Activated naive CD4-positive, alpha-beta T cell treated with anti-CD3 and anti-CD28 coated beads, Interleukin-2, amount 50 U/mL, for 24 hours (primary cell): Measurements from ENCODE around the gene RFX2.

ENCODE experiments used
- H3K27ac Mint-ChIP-seq: one replicate; pipeline ENCODE4 v1.8.0; 2021; ENCODE audit warnings: mild to moderate bottlenecking, mixed read lengths
- H3K27me3 Mint-ChIP-seq: one replicate; pipeline ENCODE4 v1.8.0; 2021; ENCODE audit warnings: mixed read lengths
- H3K36me3 Mint-ChIP-seq: one replicate; pipeline ENCODE4 v1.8.0; 2021; ENCODE audit warnings: mixed read lengths
- H3K4me1 Mint-ChIP-seq: one replicate; pipeline ENCODE4 v1.8.0; 2021; ENCODE audit warnings: mixed read lengths
- H3K4me3 Mint-ChIP-seq: one replicate; pipeline ENCODE4 v1.8.0; 2021; ENCODE audit warnings: mild to moderate bottlenecking, mixed read lengths
- H3K9me3 Mint-ChIP-seq: one replicate; pipeline ENCODE4 v1.8.0; 2021; ENCODE audit warnings: mixed read lengths

Gene RFX2

DNA sequence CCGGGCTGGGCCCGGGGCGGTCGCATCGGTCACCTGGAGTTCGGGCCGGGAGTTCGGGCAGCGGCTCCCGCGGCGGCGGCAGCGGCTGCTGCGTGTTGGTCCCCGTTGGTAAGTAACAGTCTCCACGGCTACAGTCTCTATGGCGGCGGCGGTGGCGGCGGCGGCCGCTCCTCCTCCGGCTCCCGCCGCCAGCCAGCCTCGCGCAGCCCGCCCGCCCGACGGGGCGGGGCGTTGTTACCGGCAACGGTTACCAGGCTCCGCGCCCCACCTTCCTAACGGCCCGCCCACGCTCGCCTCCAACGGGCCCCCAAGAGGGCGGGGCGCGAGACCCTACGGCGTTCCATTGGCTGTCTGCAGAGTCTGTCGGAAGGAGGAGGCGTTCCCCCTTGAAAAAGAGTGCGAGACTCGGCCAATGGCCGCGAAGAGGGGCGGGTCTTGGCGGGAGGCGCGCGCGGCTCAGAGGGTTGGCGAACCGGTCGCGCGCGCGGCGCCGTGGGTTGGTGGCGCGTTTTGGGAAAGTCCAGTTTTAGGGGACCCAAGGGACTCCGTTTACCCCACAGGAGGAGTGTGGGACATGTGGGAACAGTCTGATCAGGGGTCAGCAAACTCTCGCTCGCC lies at the start of gene RFX2:
Gene RFX2, minus strand, starts transcription at position 141 of the 618 bp plus-strand sequence. CDS start 63,004 bp downstream, outside the sequence.
- Mint-ChIP-seq H3K4me1 (peaks cover 26% of the 10 kb centered on the region), H3K4me3 (peak within 1 kb of the TSS; percentile 90), H3K27me3 (no peaks in the 10 kb centered on the region)

DNA sequence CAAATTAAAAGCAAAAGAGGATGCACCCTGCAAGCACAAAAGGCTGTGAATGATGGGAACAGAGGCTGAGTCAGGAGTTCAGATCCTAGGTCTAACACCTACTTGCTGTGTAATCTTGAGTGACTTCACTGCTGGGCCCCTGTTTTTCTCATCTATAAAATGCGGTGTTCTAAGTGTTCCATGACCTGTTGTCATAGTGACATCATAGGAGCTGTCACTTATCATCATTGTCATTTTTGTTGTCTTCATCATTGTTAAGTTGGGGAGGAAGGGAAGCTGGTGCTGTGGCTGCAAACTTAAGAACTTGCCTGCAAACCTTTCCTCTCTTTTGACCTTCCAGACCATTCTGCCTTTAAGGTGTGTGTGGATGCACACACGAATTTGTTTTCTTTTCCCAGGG lies 45.7 kb upstream of the RFX2 start:
- H3K27me3 Mint-ChIP-seq: no peaks in the 10 kb centered on the region
- H3K4me1 Mint-ChIP-seq: peaks cover 2% of the 10 kb centered on the region
- H3K36me3 Mint-ChIP-seq: peaks cover 1% of the 10 kb centered on the region
- H3K27ac Mint-ChIP-seq: no peak overlapping the region
- peaks cover 4% of the 10 kb centered on the region for H3K9me3 Mint-ChIP-seq
- no peak overlapping the region for H3K4me3 Mint-ChIP-seq

More for the DNA sequence above, at the start of gene RFX2:
- Mint-ChIP-seq H3K36me3 (no peaks in the 10 kb centered on the region), H3K27ac (peak within 1 kb of the TSS; percentile 68), H3K9me3 (no peaks in the 10 kb centered on the region)

DNA sequence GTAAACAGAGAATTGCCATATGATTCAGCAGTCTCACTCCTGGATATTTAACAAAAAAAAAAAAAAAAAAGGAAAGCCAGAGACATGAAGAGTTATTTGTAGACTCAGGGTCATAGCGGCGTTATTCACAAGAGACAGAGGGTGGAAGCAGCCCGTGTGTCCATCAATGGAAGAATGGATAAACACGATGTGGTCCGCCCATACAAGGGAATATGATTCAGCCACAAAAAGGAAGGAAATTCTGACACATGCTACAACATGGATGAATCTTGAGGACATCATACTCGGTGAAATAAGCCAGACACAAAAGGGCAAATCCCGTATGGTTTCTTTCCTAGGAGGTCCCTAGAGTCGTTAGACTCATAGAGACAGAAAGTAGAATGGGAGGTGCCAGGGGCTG lies 40.0 kb upstream of the RFX2 start:
- Mint-ChIP-seq H3K36me3 (peaks cover 1% of the 10 kb centered on the region), H3K27me3 (peaks cover 3% of the 10 kb centered on the region), H3K4me3 (no peak overlapping the region), H3K27ac (no peak overlapping the region), H3K9me3 (peaks cover 4% of the 10 kb centered on the region), H3K4me1 (no peaks in the 10 kb centered on the region)

DNA sequence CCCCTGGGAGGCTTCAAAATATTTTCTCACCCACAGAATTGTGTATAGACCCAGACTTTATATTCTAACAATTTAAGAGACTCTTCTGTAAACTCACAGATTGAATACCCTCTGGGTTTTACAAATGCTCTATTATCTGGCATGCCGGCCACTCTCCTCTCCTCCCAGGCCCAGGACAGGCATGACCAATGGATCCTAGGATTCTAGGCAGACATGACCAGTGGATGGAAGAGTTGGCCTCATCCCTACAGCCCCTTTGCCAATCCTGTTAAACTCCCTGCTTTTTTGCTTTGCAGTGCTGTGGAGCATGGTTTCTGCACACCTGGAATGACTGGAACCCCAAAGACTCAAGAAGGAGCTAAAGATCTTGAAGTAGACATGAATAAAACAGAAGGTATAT lies 30.9 kb upstream of the RFX2 start:
- Mint-ChIP-seq H3K27ac (no peak overlapping the region), H3K4me1 (no peaks in the 10 kb centered on the region), H3K9me3 (no peaks in the 10 kb centered on the region), H3K27me3 (no peaks in the 10 kb centered on the region), H3K4me3 (no peak overlapping the region), H3K36me3 (no peaks in the 10 kb centered on the region)

DNA sequence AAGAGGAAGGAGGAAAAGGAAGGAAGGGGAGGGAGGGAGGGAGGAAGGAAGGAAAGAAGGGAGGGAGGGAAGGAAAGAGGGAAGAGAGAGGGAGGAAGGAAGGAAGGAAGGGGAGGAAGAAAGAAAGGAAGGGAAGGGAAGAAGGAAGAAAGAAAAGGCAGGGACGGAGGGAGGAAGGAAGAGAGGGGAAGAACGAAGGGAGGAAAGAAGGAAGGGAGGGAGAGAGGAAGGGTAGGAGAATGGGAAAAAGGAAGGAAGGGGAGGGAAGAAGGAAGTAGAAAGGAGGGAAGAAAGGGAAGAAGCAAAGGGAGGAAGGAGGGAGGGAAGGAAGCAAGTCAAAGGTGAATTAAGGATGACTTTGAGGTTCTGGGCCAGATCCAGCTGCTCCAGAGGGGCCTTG lies 28.2 kb upstream of the RFX2 start:
- Mint-ChIP-seq H3K27me3 (no peaks in the 10 kb centered on the region), H3K9me3 (no peaks in the 10 kb centered on the region), H3K4me3 (no peak overlapping the region), H3K4me1 (no peaks in the 10 kb centered on the region), H3K27ac (no peak overlapping the region), H3K36me3 (no peaks in the 10 kb centered on the region)

DNA sequence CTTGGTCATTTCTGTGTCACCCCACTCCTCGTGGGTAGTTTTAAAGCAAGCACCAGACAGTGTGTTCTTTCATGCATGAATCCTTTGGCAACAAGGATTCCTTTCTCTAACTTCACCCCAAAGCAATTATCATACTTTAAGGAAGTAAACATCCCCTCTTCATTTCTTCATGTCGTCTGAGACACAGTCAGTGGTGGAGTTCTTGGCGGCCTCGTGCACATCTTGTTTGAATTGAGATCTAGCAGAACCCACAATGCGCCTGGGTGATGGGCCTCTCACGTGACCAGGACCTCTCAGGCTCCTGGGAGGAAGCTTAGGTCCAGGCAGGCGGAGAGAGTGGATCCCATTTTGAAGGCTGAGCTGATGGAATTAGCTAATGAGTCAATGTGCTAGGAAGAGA lies 27.8 kb upstream of the RFX2 start:
- no peaks in the 10 kb centered on the region for H3K4me1 Mint-ChIP-seq
- H3K27ac Mint-ChIP-seq: no peak overlapping the region
- H3K4me3 Mint-ChIP-seq: no peak overlapping the region
- H3K9me3 Mint-ChIP-seq: no peaks in the 10 kb centered on the region
- no peaks in the 10 kb centered on the region for H3K27me3 Mint-ChIP-seq
- H3K36me3 Mint-ChIP-seq: no peaks in the 10 kb centered on the region

DNA sequence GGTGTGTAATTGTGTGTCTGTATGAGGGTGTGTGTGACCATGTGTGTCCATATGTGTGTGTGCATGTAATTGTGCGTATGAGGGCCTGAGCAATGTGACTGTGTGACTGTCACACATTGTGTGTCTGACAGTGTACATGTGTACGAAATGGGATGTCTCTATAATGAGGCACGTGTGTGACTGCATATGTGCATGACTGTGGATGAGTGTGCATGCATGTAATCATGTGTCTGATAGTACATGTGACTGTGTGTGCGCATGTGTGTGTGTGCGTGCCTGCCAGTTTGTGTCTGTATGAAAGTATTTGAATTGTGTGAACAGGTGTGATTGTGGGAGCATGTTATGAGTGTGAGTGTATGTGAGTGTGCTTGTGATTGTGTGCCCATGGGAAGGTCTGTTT lies 22.9 kb upstream of the RFX2 start:
- Mint-ChIP-seq H3K4me3 (no peak overlapping the region), H3K4me1 (no peaks in the 10 kb centered on the region), H3K27ac (no peak overlapping the region), H3K36me3 (no peaks in the 10 kb centered on the region), H3K27me3 (no peaks in the 10 kb centered on the region), H3K9me3 (no peaks in the 10 kb centered on the region)

DNA sequence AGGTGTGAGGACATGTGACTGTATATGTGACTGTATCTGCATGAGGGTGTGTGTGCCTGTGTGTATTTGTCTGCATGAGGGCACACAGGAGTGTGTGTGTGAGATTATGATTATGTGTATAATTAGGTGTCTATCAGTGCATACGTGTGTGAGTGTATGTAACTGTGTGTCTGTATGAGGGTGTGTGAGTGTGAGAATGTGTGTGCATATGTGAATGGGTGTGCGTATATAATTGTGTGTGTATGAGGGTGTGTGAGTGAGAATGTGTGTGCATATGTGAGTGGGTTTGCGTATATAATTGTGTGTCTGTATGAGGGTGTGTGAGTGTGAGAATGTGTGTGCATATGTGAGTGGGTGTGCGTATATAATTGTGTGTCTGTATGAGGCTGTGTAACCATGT lies 22.2 kb upstream of the RFX2 start:
- H3K27ac Mint-ChIP-seq: no peak overlapping the region
- no peaks in the 10 kb centered on the region for H3K27me3 Mint-ChIP-seq
- H3K9me3 Mint-ChIP-seq: no peaks in the 10 kb centered on the region

DNA sequence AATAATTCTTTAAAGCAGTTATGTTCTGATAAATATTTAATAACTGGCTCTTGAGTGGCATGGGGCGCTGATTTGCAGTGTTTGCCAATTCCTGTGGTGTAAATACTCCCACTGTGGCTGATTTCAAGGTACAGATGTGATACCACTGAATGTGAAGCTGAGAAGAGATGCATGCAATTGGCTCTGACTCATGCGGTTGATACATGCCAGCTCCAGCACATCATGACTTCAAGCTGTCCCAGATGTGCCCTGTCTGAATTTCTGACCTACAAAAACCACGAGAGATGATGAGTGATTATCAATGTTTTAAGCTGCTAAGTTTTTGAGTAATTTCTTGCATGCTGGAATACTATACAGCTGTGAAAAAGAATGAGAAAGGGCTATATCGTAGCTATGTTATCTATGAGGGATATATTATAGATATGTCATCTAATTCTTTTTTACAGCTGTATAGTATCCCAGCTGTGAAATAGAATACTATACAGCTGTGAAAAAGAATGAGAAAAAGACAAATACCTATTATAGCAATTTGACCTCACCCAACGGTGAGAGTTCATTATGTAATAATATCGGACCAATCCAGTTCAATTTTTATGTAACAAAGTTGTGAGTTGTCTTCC lies 17.5 kb upstream of the RFX2 start:
- H3K27ac Mint-ChIP-seq: no peak overlapping the region
- no peaks in the 10 kb centered on the region for H3K36me3 Mint-ChIP-seq
- no peak overlapping the region for H3K4me3 Mint-ChIP-seq
- H3K4me1 Mint-ChIP-seq: no peaks in the 10 kb centered on the region
- no peaks in the 10 kb centered on the region for H3K9me3 Mint-ChIP-seq
- H3K27me3 Mint-ChIP-seq: no peaks in the 10 kb centered on the region

More for the DNA sequence above, 22.2 kb upstream of the RFX2 start:
- no peaks in the 10 kb centered on the region for H3K36me3 Mint-ChIP-seq
- H3K4me1 Mint-ChIP-seq: no peaks in the 10 kb centered on the region
- H3K4me3 Mint-ChIP-seq: no peak overlapping the region

DNA sequence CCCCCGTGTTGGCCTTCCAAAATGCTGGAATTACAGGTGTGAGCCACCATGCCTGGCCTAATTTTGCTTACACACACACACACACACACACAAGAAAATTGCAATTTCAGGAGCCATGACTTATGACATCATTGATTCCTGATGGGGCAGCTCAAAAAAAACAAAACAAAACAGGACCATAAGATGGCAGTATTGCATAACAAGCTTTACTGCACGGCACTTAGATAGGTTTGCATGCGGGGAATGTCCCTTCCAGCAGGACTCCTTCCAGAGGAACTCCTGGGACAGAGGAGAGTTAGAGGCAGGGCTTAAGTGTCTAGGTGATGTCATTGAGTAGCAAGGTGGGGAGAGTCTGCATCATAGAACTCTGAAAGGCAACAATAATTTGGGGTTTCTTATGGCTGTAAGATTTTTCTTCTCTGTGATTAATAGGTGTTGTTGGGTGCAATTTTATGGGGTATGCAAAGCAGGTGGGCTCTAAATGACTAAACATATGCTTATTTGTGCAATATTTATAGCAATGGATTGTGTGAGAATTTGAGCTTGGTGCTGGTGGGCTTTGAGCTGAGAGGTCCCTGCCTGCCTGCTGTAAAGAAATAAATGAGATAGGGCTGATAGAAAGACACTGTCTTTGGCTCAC lies 16.2 kb upstream of the RFX2 start:
- no peak overlapping the region for H3K4me3 Mint-ChIP-seq
- no peaks in the 10 kb centered on the region for H3K4me1 Mint-ChIP-seq
- H3K9me3 Mint-ChIP-seq: no peaks in the 10 kb centered on the region
- H3K27me3 Mint-ChIP-seq: no peaks in the 10 kb centered on the region
- no peaks in the 10 kb centered on the region for H3K36me3 Mint-ChIP-seq
- H3K27ac Mint-ChIP-seq: no peak overlapping the region

DNA sequence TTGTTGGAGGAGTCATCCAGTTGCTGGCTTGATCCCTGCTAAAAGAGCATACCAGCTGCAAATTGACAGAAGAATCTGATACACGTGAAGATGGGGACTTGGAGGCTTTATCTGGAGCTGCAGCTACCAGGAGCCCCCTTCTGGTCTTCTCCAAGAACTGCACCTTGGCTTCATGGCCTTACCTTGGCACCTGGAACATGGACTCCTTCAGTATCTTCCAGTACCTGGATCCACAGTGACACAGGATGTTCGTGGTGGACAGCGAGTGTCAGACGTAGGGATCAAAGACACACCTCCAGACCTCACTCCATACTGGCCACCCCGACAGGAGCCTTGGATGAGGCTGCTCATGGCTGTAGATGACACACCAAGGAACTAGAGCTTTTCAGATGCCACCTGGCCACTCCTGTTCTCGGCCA lies 15.3 kb upstream of the RFX2 start:
- Mint-ChIP-seq H3K4me1 (no peaks in the 10 kb centered on the region), H3K36me3 (no peaks in the 10 kb centered on the region), H3K27ac (no peak overlapping the region), H3K27me3 (no peaks in the 10 kb centered on the region), H3K9me3 (no peaks in the 10 kb centered on the region), H3K4me3 (no peak overlapping the region)

DNA sequence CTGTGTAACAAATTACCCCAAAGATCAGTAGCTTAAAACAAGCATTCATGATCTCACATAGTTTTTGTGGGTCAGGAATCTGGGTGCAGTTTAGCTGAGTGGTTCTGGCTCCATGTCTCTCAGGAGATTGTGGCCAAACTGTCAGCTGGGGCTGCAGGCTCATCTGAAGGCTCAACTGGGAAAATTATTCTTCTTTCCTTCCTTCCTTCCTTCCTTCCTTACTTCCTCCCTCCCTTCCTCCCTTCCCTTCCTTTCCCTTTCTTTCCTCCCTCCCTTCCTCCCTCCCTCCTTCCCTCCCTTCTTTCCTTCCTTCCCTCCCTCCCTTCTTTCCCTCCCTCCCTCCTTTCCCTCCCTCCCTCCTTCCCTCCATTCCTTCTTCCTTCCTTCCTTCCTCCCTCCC lies 8.7 kb upstream of the RFX2 start:
- H3K4me3 Mint-ChIP-seq: no peak overlapping the region
- peaks cover 5% of the 10 kb centered on the region for H3K36me3 Mint-ChIP-seq
- peaks cover 5% of the 10 kb centered on the region for H3K9me3 Mint-ChIP-seq
- H3K27me3 Mint-ChIP-seq: peaks cover 2% of the 10 kb centered on the region
- no peak overlapping the region for H3K27ac Mint-ChIP-seq
- no peaks in the 10 kb centered on the region for H3K4me1 Mint-ChIP-seq

DNA sequence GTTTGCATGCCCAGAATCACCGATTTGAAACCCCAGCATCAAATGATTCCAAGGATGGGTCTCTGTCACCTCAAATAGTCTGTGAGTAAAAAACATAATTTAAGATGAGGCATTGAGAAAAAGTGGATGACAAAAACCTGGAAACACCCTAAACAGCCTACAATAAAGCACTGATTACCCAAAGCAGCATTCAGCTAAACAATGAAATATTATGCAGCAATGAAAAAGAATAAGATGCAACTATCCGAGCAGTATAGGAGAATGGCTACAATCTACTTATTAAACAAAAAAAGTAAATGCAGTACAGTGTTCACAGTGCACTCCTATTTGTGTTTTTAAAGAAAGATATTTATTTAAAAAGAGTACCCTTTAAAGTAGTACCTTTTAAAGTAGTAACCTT lies 7.7 kb upstream of the RFX2 start:
- no peak overlapping the region for H3K4me3 Mint-ChIP-seq
- no peak overlapping the region for H3K27ac Mint-ChIP-seq
- no peaks in the 10 kb centered on the region for H3K4me1 Mint-ChIP-seq
- peaks cover 2% of the 10 kb centered on the region for H3K27me3 Mint-ChIP-seq
- H3K9me3 Mint-ChIP-seq: peaks cover 5% of the 10 kb centered on the region
- H3K36me3 Mint-ChIP-seq: peaks cover 5% of the 10 kb centered on the region

DNA sequence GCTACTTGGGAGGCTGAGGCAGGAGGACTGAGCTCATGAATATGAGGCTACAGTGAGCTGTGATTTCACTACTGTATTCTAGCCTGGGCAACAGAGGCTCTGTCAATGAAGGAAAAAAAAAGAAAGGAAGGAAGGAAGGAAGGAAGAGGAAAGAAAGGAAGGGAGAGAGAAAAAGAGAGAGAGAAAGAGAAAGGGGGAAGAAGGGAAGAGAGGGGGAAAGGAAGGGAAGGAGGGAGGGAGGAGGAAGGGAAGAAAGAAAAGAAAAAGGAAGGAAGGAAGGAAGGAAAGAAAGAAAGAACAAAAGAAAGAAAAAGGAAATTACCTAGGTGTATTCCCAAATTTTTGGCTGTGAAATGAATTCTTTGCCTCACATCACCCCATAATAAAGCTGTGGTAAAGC lies 7.2 kb upstream of the RFX2 start:
- peaks cover 2% of the 10 kb centered on the region for H3K27me3 Mint-ChIP-seq
- peaks cover 5% of the 10 kb centered on the region for H3K36me3 Mint-ChIP-seq
- no peaks in the 10 kb centered on the region for H3K4me1 Mint-ChIP-seq
- H3K9me3 Mint-ChIP-seq: peaks cover 5% of the 10 kb centered on the region
- H3K4me3 Mint-ChIP-seq: no peak overlapping the region
- no peak overlapping the region for H3K27ac Mint-ChIP-seq

DNA sequence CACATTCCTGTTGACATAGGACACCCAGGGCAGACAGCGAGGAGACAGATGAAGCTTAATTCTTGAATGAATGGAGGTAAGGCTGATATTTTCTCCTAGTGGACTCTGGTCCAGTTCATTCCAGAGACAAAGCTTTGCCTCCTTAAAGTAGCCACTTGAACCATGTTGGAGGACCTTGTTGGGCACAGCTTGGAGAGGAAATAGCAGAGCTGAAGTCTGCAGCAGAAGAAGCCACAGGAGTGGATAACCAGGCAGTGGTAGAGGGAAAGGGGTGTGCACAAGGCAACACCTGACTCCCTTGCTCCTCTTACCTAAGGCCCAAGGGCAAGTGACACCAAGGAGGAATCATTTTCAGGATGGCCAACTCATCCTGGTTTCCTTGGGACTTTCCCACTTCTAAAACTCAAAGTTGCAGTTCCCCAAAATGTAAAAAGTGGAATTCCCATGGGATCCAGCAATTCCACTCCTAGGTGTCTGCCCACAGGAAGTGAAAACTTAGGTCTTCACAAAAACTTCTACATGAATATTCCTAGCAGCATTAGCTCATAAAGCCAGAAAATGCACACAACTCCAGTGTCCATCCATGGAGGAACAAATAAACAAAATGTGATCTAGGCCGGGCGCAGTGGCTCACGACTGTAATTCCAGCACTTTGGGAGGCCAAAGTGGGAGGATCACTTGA lies 6.6 kb upstream of the RFX2 start:
- Mint-ChIP-seq H3K27me3 (peaks cover 2% of the 10 kb centered on the region), H3K9me3 (peaks cover 5% of the 10 kb centered on the region), H3K36me3 (peaks cover 5% of the 10 kb centered on the region), H3K4me3 (no peak overlapping the region), H3K27ac (no peak overlapping the region), H3K4me1 (no peaks in the 10 kb centered on the region)

DNA sequence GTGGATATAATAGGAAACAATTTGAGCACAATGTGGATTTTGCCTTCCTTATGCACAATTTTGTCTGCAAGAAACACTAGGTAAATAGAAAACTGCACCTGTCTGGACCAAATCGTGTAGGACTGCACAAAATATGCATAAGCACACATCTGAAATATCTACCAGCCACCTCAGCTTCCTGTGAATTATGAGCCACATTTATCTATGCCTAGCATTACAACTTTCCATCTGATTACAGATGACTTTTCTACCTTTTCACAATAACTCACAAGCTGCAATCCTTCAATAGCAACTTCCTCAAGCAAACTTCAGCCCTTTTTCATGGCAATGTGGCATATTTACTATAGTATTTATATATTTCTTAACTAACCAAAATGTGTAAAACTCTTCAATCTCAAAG lies 5.7 kb upstream of the RFX2 start:
- H3K27ac Mint-ChIP-seq: no peak overlapping the region
- peaks cover 5% of the 10 kb centered on the region for H3K9me3 Mint-ChIP-seq
- H3K4me3 Mint-ChIP-seq: no peak overlapping the region
- H3K27me3 Mint-ChIP-seq: peaks cover 2% of the 10 kb centered on the region
- H3K4me1 Mint-ChIP-seq: peaks cover 6% of the 10 kb centered on the region
- peaks cover 5% of the 10 kb centered on the region for H3K36me3 Mint-ChIP-seq
